ENCODE results near the gene NDUFB10. TPM values are rescaled to one million over a fixed set of nuclear protein-coding genes. Genes with fewer than 3 reads are reported as not detected.

The NDUFB10 gene
- total and polyA plus RNA-seq, 10 of the 15 experiments (the other 5 are each of a cell fraction or from before 2014, with no cell fraction given): 52.2 to 319 (median 130) TPM

GRCh38 chr16:2009164-2009711 is 49.9 kb downstream of the NDUFB10 start:
- CTCF ChIA-PET: interaction anchor here (1.3 kb wide), 1 partner anchor 8 kb away, joined by 3 read pairs; no protein-coding TSS in a partner anchor
- ATAC-seq (peak; percentile 25), DNase-seq (ENCODE audit: low read depth, low spot score) (no peak), FAIRE-seq (no peak)
- SMC1A ChIA-PET (ENCODE audit: uncharacterized antibody, unreplicated experiment): interaction anchor here (1.1 to 1.9 kb wide), 2 partner anchors 28 to 146 kb away, joined by 3 to 5 read pairs; partner anchors contain the start of genes NOXO1 and TRAF7
- Histone ChIP-seq H4K20me1 (ENCODE audit: control insufficient read depth, insufficient read depth) (no peaks in the 10 kb centered on the region), H2AFZ (ENCODE audit: control insufficient read depth, low read depth, low read length) (no peak overlapping the region; the same call in 1 of the 2 replicates), H3K36me3 (ENCODE audit: control insufficient read depth in 2 of 2, insufficient read depth in 2 of 2, low read length in 1 of 2) (peaks cover 0 to 3% of the 10 kb centered on the region in 2 experiments; a peak in 1 of 4 replicates), H3K79me2 (ENCODE audit: control insufficient read depth, insufficient read depth, low read length) (peaks cover 61% of the 10 kb centered on the region), H3K9ac (ENCODE audit: control insufficient read depth, insufficient read depth, low read length) (peak overlapping the region; percentile 92), H3K4me3 (peak overlapping the region; percentile 100), H3K4me2 (ENCODE audit: control insufficient read depth, insufficient read depth) (peak overlapping the region; percentile 98), H3K27me3 (replicated peaks in 1 of 2; ENCODE audit: control insufficient read depth in 2 of 2, insufficient read depth in 2 of 2, low read length in 1 of 2) (no peaks in the 10 kb centered on the region), H3K27ac (ENCODE audit: control insufficient read depth, insufficient read depth) (peak overlapping the region; percentile 89), H3K4me1 (ENCODE audit: control insufficient read depth, insufficient read depth, low read length) (peaks cover 21% of the 10 kb centered on the region), H3K9me3 (replicated peaks; ENCODE audit: control insufficient read depth, insufficient read depth, low read length) (no peaks in the 10 kb centered on the region)
- no TSS peak for BruUV-seq (replicated peaks)
- intact Hi-C loops (cut with micrococcal nuclease; ENCODE audit: unreplicated experiment): loop anchor here (5.0 kb wide), 1 partner anchor 143 kb away; no protein-coding TSS in a partner anchor
- in situ Hi-C loops (cut with MboI): no loop called here
- POLR2A ChIA-PET: interaction anchor here (0.6 to 2.2 kb wide), 4 partner anchors 13 to 526 kb away, joined by 3 to 14 read pairs (median 6); partner anchors contain the start of gene TRAF7
- RAD21 ChIA-PET (ENCODE audit: unreplicated experiment): no interaction called here
- whole genome bisulfite sequencing (ENCODE audit: insufficient coverage, insufficient replicate concordance, low lambda C conversion rate, missing lambda C conversion rate): 2% methylated on average over 44 of the region's 55 CpGs
- peak; percentile 20; the same call in 1 of the 2 replicates for TF ChIP-seq LARP7 (IDR thresholded peaks at IDR 0.05)
- 0 out of 2 replicates have a peak, but pooled peaks have one; percentile 11 for TF ChIP-seq SIN3A (IDR thresholded peaks at IDR 0.05; ENCODE audit: low read depth, low read length)
- TF ChIP-seq CHD1 (IDR thresholded peaks at IDR 0.05; ENCODE audit: low read depth, low read length): no peak
- TF ChIP-seq DPF2 (IDR thresholded peaks at IDR 0.05): peak; percentile 30; the same call in 1 of the 2 replicates
- no peak for TF ChIP-seq NRF1 (conservative IDR thresholded peaks at IDR 0.05; ENCODE audit: low read depth, low read length)
- no peak for TF ChIP-seq STAT3 (IDR thresholded peaks at IDR 0.05; ENCODE audit: low read depth, low read length)
- TF ChIP-seq NFYB (IDR thresholded peaks at IDR 0.05; ENCODE audit: insufficient read depth, low read depth, low read length): no peak
- no peak for TF ChIP-seq MXI1 (IDR thresholded peaks at IDR 0.05; ENCODE audit: low read depth, low read length)
- TF ChIP-seq CREB1 (IDR thresholded peaks at IDR 0.05; ENCODE audit: low read depth): no peak
- no peak for TF ChIP-seq SPI1 (IDR thresholded peaks at IDR 0.05; ENCODE audit: borderline replicate concordance, insufficient read depth, low read depth, low read length)
- TF ChIP-seq PRDM15 (CRISPR knock-in tag; IDR thresholded peaks at IDR 0.05): no peak
- TF ChIP-seq TCF12 (IDR thresholded peaks at IDR 0.05; ENCODE audit: low read depth, low read length): 0 out of 2 replicates have a peak, but pooled peaks have one; percentile 12
- TF ChIP-seq GATAD2B (conservative IDR thresholded peaks at IDR 0.05; ENCODE audit: low read depth): 0 out of 2 replicates have a peak, but pooled peaks have one; percentile 4
- TF ChIP-seq JUND (IDR thresholded peaks at IDR 0.05; ENCODE audit: low read depth, low read length): no peak
- TF ChIP-seq CEBPZ (IDR thresholded peaks at IDR 0.05; ENCODE audit: low read depth, low read length): no peak
- TF ChIP-seq RCOR1 (conservative IDR thresholded peaks at IDR 0.05; ENCODE audit: low read depth, low read length): no peak
- TF ChIP-seq NR2C1 (IDR thresholded peaks at IDR 0.05): no peak
- TF ChIP-seq MEF2A (IDR thresholded peaks at IDR 0.05; ENCODE audit: insufficient read depth, low read depth, low read length): no peak
- no peak for TF ChIP-seq ZNF622 (IDR thresholded peaks at IDR 0.05)

Data from GM12878 (cell line).